Motor neuron (in vitro differentiated cells): ENCODE results near the gene SLC38A10. TPM values are rescaled to one million over a fixed set of nuclear protein-coding genes. Genes with fewer than 3 reads are reported as not detected.

ENCODE experiments used
- ATAC-seq, 8 experiments: fragments of 200-7000 bp; cut with Tn5 transposase; replicated peaks in 6 of 8; 2 replicates each; pipeline ENCODE4 v1.8.0; 2021; ENCODE audit warnings: mild to moderate bottlenecking in 8 of 8, moderate library complexity in 8 of 8
- H3K27ac ChIP-seq, 2 donors: fragments of 250-450 bp; sonication (Bioruptor Pico); 2 replicates each; pipeline ENCODE4 v1.9.0; 2021; ENCODE audit warnings: antibody characterized with exemption in 2 of 2, mild to moderate bottlenecking in 2 of 2, moderate library complexity in 1 of 2
- H3K4me1 ChIP-seq, 2 donors: fragments of 250-450 bp; sonication (Bioruptor Pico); replicated peaks in 1 of 2; 2 replicates each; pipeline ENCODE4 v1.6.1; 2021; ENCODE audit warnings: antibody characterized with exemption in 2 of 2, mild to moderate bottlenecking in 2 of 2, moderate library complexity in 1 of 2
- H3K4me3 ChIP-seq, 5 donors: fragments of 250-450 bp; sonication (Bioruptor Pico); 2 replicates each; pipeline ENCODE4 v1.9.0; 2021; ENCODE audit warnings: antibody characterized with exemption in 5 of 5, mild to moderate bottlenecking in 5 of 5, moderate library complexity in 4 of 5
- WGBS, 10 experiments: fragments of 450-650 bp; shearing (Covaris generic); methylation state at CpG; one replicate each; pipeline ENCODE4 v1.0.0; 2022; 5-methylcytosine and 5-hydroxymethylcytosine counted together
- in situ Hi-C, 9 experiments: fragments of 400-800 bp; cut with MboI; loops; one replicate each; pipeline ENCODE4 v1.15.0; 2021; ENCODE audit warnings: low sequenced_read_pairs in 9 of 9, low pct_unique_long_range_greater_than_20kb in 2 of 9; ENCODE audit not compliant: unreplicated experiment in 9 of 9
- total RNA-seq, 8 experiments: library from RNA; unstranded; fragments of 300-600 nt; gene quantifications; 2 replicates each; pipeline versions ENCODE4 v1.2.3 to v1.2.4, GENCODE V29; 2022

Gene SLC38A10
- total RNA-seq, 8 experiments from 2014 or later: 29.0 to 57.1 (median 49.1) TPM

GRCh38 chr17:81259058-81259605, 36.0 kb downstream of the SLC38A10 start:
- no peak overlapping the region for H3K27ac ChIP-seq
- WGBS, 10 experiments: 96 to 100% (median 100%) methylated on average over 3 to 9 of the region's 23 CpGs; no CpG with 5 or more reads in 7 of the 10 experiments
- peaks cover 10 to 22% of the 10 kb centered on the region in 2 donors for H3K4me1 ChIP-seq
- ATAC-seq: no peak
- in situ Hi-C loops: loop anchor here in 4 of 9 experiments (10.0 to 25.0 kb wide), 3 partner anchors 226 to 253 kb away; partner anchors contain the start of gene ACTG1 (in 1 of the 4)
- no peak overlapping the region for H3K4me3 ChIP-seq

- in situ Hi-C loops: loop anchor here in 4 of 9 experiments (10.0 to 25.0 kb wide), 3 partner anchors 227 to 254 kb away; partner anchors contain the start of gene ACTG1 (in 1 of the 4)
- 62 to 77% (median 66%) methylated on average over 6 to 15 of the region's 20 CpGs; no CpG with 5 or more reads in 7 of the 10 experiments for WGBS, 10 experiments
- Histone ChIP-seq H3K27ac (peak overlapping the region in 1 of 2 donors; percentile 5), H3K4me3 (no peak overlapping the region), H3K4me1 (peaks cover 13 to 26% of the 10 kb centered on the region in 2 donors)
- peak in 3 of 8 experiments; percentile 36 to 47 (median 43) for ATAC-seq
Observed at GRCh38 chr17:81258292-81258691, 36.8 kb downstream of the SLC38A10 start.

GRCh38 chr17:81257533-81257932, 37.6 kb downstream of the SLC38A10 start:
- WGBS, 10 experiments: 80 to 100% (median 93%) methylated on average over 1 to 8 of the region's 19 CpGs; no CpG with 5 or more reads in 3 of the 10 experiments
- H3K27ac ChIP-seq: peak overlapping the region in 1 of 2 donors; percentile 5
- in situ Hi-C loops: loop anchor here in 4 of 9 experiments (10.0 to 25.0 kb wide), 3 partner anchors 227 to 255 kb away; partner anchors contain the start of gene ACTG1 (in 1 of the 4)
- no peak overlapping the region for H3K4me3 ChIP-seq
- peaks cover 20 to 34% of the 10 kb centered on the region in 2 donors for H3K4me1 ChIP-seq
- no peak for ATAC-seq

GRCh38 chr17:81256616-81257015, 38.5 kb downstream of the SLC38A10 start:
- ATAC-seq: no peak
- Histone ChIP-seq H3K4me1 (peaks cover 29 to 43% of the 10 kb centered on the region in 2 donors), H3K4me3 (no peak overlapping the region), H3K27ac (no peak overlapping the region)
- in situ Hi-C loops: loop anchor here in 4 of 9 experiments (10.0 to 25.0 kb wide), 3 partner anchors 228 to 256 kb away; partner anchors contain the start of gene ACTG1 (in 1 of the 4)
- 0 to 100% (median 93%) methylated on average over 1 to 9 of the region's 12 CpGs; no CpG with 5 or more reads in 3 of the 10 experiments for WGBS, 10 experiments

DNA sequence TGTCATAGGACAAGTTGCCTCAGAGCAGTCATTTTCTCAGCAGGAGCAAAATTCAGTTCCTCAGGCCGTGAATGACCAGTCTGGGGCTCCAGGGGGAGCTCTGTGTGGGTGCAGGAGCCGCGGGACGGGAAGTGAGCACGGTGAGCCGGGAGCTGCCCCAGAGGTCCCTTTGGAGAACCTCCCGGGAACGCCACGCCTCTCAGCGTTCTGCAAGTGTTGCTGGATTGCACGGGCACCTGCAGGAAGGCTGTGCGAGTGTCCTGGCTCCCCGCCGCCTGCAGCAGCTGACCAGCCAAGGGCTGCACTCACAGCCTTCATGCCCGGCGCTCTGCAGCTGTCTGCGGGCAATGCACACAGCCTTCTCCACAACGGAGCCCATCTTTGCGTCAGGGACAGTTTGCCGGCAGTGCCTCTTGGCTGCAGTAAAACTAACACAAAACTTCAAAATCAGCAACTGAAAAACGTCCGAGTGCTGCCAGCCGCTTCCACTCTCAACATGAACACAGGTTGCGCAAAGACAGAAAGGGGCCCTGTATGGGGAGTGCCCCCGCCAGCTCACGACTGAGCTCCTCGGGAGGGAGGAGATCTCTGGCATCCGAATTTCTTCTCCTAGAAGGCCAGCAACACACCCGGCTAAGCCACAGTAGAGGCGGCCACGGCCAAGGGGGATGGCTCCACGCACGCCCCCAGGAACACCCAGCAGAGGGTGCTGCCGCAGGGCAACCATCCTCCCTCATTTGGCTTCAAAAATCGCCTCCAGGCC, 40.0 kb downstream of the SLC38A10 start:
- Histone ChIP-seq H3K27ac (peak overlapping the region in 1 of 2 donors; percentile 39), H3K4me1 (peaks cover 38 to 54% of the 10 kb centered on the region in 2 donors), H3K4me3 (no peak overlapping the region)
- in situ Hi-C loops: loop anchor here in 4 of 9 experiments (10.0 to 25.0 kb wide), 3 partner anchors 230 to 257 kb away; partner anchors contain the start of gene ACTG1 (in 1 of the 4)
- peak; percentile 30 to 73 (median 49) for ATAC-seq
- 7 to 60% (median 32%) methylated on average over 3 to 6 of the region's 35 CpGs; no CpG with 5 or more reads in 3 of the 10 experiments for WGBS, 10 experiments

DNA sequence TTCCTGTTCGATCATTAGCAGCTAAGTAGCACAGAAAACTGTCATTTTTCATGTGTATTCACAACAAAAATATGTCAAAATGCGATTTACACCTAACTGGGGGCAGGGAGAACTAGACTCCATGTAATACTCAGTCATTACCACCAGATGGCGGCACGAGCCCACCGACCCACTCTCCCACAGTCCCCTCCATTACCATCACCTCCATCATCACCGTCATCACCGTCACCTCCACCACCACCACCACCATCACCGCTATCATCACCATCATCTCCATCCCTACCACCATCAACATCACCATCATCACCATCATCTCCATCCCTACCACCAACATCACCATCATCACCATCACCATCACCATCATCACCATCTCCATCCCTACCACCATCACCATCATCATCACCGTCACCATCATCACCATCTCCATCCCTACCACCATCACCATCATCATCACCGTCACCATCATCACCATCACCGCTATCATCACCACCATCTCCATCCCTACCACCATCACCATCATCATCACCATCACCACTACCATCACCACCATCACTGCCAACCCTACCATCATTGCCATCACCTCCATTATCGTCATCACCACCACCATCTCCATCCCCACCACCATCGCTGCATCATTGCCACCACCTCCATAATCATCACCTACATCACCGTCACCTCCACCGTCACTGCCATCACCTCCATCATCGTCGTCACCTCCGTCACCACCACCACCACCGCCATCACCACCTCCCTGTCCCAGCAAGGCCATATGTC, 41.6 kb downstream of the SLC38A10 start:
- peak in 4 of 8 experiments; percentile 12 to 28 (median 14) for ATAC-seq
- Histone ChIP-seq H3K27ac (peak overlapping the region; percentile 30 to 64), H3K4me1 (peaks cover 38 to 53% of the 10 kb centered on the region in 2 donors), H3K4me3 (no peak overlapping the region)
- 34 to 100% (median 62%) methylated on average over 1 to 17 of the region's 19 CpGs for WGBS, 10 experiments
- in situ Hi-C loops: loop anchor here in 4 of 9 experiments (10.0 to 25.0 kb wide), 3 partner anchors 231 to 259 kb away; partner anchors contain the start of gene ACTG1 (in 1 of the 4)

- WGBS, 10 experiments: 0 to 96% (median 41%) methylated on average over 1 to 8 of the region's 15 CpGs; no CpG with 5 or more reads in 4 of the 10 experiments
- no peak overlapping the region for H3K4me3 ChIP-seq
- peak overlapping the region; percentile 30 to 64 for H3K27ac ChIP-seq
- peak in 1 of 8 experiments; percentile 3 for ATAC-seq
- H3K4me1 ChIP-seq: peaks cover 38 to 49% of the 10 kb centered on the region in 2 donors
- in situ Hi-C loops: loop anchor here in 4 of 9 experiments (10.0 to 25.0 kb wide), 3 partner anchors 232 to 259 kb away; partner anchors contain the start of gene ACTG1 (in 1 of the 4)
Observed at GRCh38 chr17:81252987-81253329, 42.1 kb downstream of the SLC38A10 start.

GRCh38 chr17:81252326-81252986, 42.7 kb downstream of the SLC38A10 start:
- Histone ChIP-seq H3K4me1 (peaks cover 38 to 44% of the 10 kb centered on the region in 2 donors), H3K27ac (peak overlapping the region; percentile 64 to 77), H3K4me3 (no peak overlapping the region)
- WGBS, 10 experiments: 80% methylated on average over 1 of the region's 15 CpGs; no CpG with 5 or more reads in 9 of the 10 experiments
- in situ Hi-C loops: loop anchor here in 4 of 9 experiments (10.0 to 25.0 kb wide), 3 partner anchors 232 to 260 kb away; partner anchors contain the start of gene ACTG1 (in 1 of the 4)
- peak in 5 of 8 experiments; percentile 6 to 20 (median 13) for ATAC-seq

- in situ Hi-C loops: loop anchor here in 4 of 9 experiments (10.0 to 25.0 kb wide), 3 partner anchors 233 to 260 kb away; partner anchors contain the start of gene ACTG1 (in 1 of the 4)
- Histone ChIP-seq H3K27ac (peak overlapping the region; percentile 64 to 77), H3K4me1 (peaks cover 38 to 44% of the 10 kb centered on the region in 2 donors), H3K4me3 (no peak overlapping the region)
- ATAC-seq: peak in 7 of 8 experiments; percentile 5 to 81 (median 73)
- WGBS, 10 experiments: 0 to 86% (median 52%) methylated on average over 1 to 10 of the region's 29 CpGs; no CpG with 5 or more reads in 3 of the 10 experiments
Observed at GRCh38 chr17:81251709-81252301, 43.3 kb downstream of the SLC38A10 start.

GRCh38 chr17:81251094-81251708, 43.9 kb downstream of the SLC38A10 start:
- Histone ChIP-seq H3K4me3 (no peak overlapping the region), H3K4me1 (peaks cover 38 to 44% of the 10 kb centered on the region in 2 donors), H3K27ac (peak overlapping the region; percentile 64 to 77)
- ATAC-seq: peak in 7 of 8 experiments; percentile 21 to 66 (median 44)
- WGBS, 10 experiments: 45 to 100% (median 90%) methylated on average over 1 to 12 of the region's 25 CpGs; no CpG with 5 or more reads in 3 of the 10 experiments
- in situ Hi-C loops: loop anchor here in 4 of 9 experiments (10.0 to 25.0 kb wide), 3 partner anchors 234 to 261 kb away; partner anchors contain the start of gene ACTG1 (in 1 of the 4)
